Osteocyte (in vitro differentiated cells): ENCODE data around the gene C4orf33. TPM values are rescaled to one million over a fixed set of nuclear protein-coding genes. Genes with fewer than 3 reads are reported as not detected.

ENCODE experiments used
- DNase-seq: peaks from one replicate; pipeline ENCODE4 v3.0.0; 2021; ENCODE audit warnings: mixed read lengths; ENCODE audit not compliant: unreplicated experiment; ENCODE audit errors: extremely low spot score
- H3K27ac Mint-ChIP-seq: one replicate; pipeline ENCODE4 v1.8.0; 2021; ENCODE audit warnings: mild to moderate bottlenecking, mixed read lengths; ENCODE audit not compliant: unreplicated experiment
- H3K27me3 Mint-ChIP-seq: one replicate; pipeline ENCODE4 v1.8.0; 2021; ENCODE audit warnings: mixed read lengths; ENCODE audit not compliant: unreplicated experiment
- H3K36me3 Mint-ChIP-seq: one replicate; pipeline ENCODE4 v1.8.0; 2021; ENCODE audit warnings: mixed read lengths; ENCODE audit not compliant: unreplicated experiment
- H3K4me1 Mint-ChIP-seq: one replicate; pipeline ENCODE4 v1.8.0; 2021; ENCODE audit warnings: mixed read lengths; ENCODE audit not compliant: unreplicated experiment
- H3K4me3 Mint-ChIP-seq: one replicate; pipeline ENCODE4 v1.8.0; 2021; ENCODE audit warnings: mild to moderate bottlenecking, moderate library complexity, mixed read lengths; ENCODE audit not compliant: unreplicated experiment
- H3K9me3 Mint-ChIP-seq: one replicate; pipeline ENCODE4 v1.8.0; 2021; ENCODE audit warnings: mixed read lengths; ENCODE audit not compliant: unreplicated experiment
- total RNA-seq: library from RNA; stranded (reverse); gene quantifications from 2 replicates; pipeline ENCODE4 v1.2.1, GENCODE V29; 2021
- TF ChIP-seq, protein P1 (sequence below): fragments of 200-600 bp; sonication (generic); IDR thresholded peaks from 2 replicates; pipeline ENCODE4 v1.5.0; 2021; ENCODE audit warnings: antibody characterized with exemption, mild to moderate bottlenecking, moderate library complexity

The C4orf33 gene
- total RNA-seq, 1 donor from 2014 or later, result 6.7 TPM

DNA sequence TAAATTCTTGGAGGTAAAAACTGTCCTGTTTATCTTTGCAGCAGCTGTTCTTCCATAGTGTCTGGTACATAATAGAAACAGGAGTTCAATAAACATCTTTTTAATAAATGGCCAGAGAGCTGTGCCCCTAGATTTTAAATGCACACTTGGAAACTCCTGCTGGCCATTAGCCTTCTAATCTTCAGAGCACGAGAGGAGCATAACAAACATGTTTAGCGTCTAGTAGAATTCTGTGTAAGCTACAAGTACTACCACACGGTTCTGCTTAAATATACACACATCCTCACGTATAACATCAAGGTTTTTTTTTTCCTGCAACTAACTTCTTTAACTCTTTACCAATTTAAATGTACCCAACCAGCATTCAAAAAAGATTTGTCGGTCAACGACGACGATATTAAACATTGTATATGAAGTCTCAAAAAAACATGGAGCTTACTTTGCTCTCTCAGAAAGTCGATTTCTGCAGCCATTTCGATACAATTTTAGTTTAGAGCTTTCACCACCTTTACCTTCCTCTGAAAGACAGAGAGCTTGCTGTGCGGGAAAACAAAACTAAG, 3.2 kb upstream of the C4orf33 start:
- Mint-ChIP-seq H3K36me3 (no peaks in the 10 kb centered on the region), H3K4me3 (no peak overlapping the region), H3K4me1 (peaks cover 18% of the 10 kb centered on the region), H3K27ac (no peak overlapping the region), H3K27me3 (no peaks in the 10 kb centered on the region), H3K9me3 (no peaks in the 10 kb centered on the region)
- DNase-seq, result no peak
- TF ChIP-seq, protein P1, sequence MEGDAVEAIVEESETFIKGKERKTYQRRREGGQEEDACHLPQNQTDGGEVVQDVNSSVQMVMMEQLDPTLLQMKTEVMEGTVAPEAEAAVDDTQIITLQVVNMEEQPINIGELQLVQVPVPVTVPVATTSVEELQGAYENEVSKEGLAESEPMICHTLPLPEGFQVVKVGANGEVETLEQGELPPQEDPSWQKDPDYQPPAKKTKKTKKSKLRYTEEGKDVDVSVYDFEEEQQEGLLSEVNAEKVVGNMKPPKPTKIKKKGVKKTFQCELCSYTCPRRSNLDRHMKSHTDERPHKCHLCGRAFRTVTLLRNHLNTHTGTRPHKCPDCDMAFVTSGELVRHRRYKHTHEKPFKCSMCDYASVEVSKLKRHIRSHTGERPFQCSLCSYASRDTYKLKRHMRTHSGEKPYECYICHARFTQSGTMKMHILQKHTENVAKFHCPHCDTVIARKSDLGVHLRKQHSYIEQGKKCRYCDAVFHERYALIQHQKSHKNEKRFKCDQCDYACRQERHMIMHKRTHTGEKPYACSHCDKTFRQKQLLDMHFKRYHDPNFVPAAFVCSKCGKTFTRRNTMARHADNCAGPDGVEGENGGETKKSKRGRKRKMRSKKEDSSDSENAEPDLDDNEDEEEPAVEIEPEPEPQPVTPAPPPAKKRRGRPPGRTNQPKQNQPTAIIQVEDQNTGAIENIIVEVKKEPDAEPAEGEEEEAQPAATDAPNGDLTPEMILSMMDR, result peak; percentile 15

DNA sequence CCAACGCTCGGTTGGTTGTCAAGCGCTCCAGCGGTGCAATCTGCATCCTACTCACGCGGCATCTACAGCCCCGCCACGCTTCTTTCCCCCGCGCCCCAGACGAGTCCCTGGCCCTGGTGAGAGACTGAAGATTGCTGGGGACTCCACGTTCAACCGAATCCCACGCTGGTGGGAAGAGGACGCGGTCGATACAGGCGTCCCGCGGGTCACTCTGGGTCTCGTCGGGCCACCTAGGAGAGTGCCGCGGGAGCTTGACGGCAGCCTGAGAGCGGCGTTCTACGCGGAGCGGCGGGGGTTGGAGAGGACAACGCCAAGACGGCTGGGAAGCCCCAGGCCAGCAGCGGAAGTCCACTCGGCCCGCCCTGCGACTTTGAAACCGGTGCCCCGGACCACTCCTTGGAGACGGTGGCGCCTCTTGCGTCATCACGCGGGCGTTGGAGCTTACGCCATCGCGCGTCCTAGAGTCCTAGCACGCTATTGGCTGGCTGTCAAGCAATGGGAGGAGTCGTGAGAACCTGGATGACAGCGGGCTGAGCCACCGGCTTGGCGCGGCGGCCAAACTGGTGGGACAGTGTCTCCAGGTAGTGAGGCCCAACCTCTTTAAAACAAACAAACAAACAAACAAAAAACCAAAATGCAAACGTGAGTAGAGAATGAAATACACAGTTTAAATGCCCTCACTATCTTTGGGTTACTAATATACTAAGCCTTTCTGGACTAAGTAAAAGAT, 2.6 kb upstream of the C4orf33 start, which contains the start of gene SCLT1:
Gene SCLT1, minus strand, starts transcription at position 349 of the 730 bp plus-strand sequence. CDS start 436 bp downstream, outside the sequence.
- no peaks in the 10 kb centered on the region for H3K27me3 Mint-ChIP-seq
- no peaks in the 10 kb centered on the region for H3K9me3 Mint-ChIP-seq
- peak within 1 kb of the TSS; percentile 7 for H3K4me3 Mint-ChIP-seq
- H3K4me1 Mint-ChIP-seq, result peaks cover 22% of the 10 kb centered on the region
- no peaks in the 10 kb centered on the region for H3K36me3 Mint-ChIP-seq
- DNase-seq, result peak; percentile 98
- H3K27ac Mint-ChIP-seq, result no peak within 1 kb of the TSS
- TF ChIP-seq, protein P1, result no peak

DNA sequence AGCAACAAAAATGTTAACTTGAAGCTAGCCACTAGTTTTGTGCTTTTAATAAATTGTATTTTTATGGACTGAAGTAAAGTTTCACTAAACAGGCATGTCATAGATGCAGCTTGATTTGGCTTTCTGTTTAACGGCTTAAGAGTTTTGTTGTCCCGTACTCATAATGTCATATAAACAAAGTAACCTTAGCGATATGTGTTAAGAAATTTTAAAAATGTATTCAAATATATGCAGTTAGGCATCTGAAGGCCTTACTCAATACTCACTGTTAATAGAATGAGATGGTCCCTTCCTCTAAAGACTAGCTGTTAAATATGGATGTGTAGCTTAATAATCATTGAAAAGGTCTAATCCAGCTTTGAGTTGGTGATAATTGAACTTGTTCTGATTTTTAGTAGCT, 1.6 kb upstream of the C4orf33 start:
- Mint-ChIP-seq H3K36me3 (no peaks in the 10 kb centered on the region), H3K4me3 (peak overlapping the region; percentile 7), H3K4me1 (peaks cover 24% of the 10 kb centered on the region), H3K27me3 (no peaks in the 10 kb centered on the region), H3K27ac (no peak overlapping the region), H3K9me3 (no peaks in the 10 kb centered on the region)
- no peak for DNase-seq
- TF ChIP-seq, protein P1, result no peak

DNA sequence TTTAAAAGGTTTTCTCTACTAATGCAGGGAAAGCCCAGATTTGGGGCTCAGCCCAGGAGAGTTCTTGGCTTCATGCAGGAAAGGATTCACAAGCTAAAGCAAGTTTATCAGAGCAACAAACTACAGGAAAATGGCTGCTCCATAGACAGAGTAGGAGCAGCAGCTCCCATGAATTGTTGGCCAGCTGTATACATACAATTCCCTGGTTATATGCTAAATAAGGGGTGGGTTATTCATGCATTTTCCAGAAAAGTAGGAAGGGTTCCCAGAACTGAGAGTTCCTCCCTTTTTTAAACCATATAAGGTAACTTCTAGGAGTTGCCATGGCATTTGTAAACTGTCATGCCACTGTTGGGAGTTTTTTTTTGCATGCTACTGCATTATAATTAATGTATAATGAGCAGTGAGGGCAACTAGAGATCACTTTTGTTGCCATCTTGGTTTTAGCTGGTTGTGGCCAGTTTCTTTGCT, 2.6 kb downstream of the C4orf33 start:
- Mint-ChIP-seq H3K4me1 (peaks cover 21% of the 10 kb centered on the region), H3K27ac (no peak overlapping the region), H3K36me3 (peaks cover 2% of the 10 kb centered on the region), H3K9me3 (no peaks in the 10 kb centered on the region), H3K27me3 (no peaks in the 10 kb centered on the region), H3K4me3 (no peak overlapping the region)
- no peak for DNase-seq
- TF ChIP-seq, protein P1, result no peak
